Measurements from ENCODE around the gene UMAD1.

The UMAD1 gene

GRCh38 chr7:7851381-7851780 is 210.8 kb downstream of the UMAD1 start:
- H3K9me3 ChIP-seq (ENCODE audit: severe bottlenecking), result peaks cover 1% of the 10 kb centered on the region
- H3K36me3 ChIP-seq (ENCODE audit: low read depth), result no peaks in the 10 kb centered on the region
- no peaks in the 10 kb centered on the region for H3K4me1 ChIP-seq (ENCODE audit: insufficient read depth, poor library complexity, severe bottlenecking)
- no peak for ATAC-seq (ENCODE audit: low read depth)
- H3K27ac ChIP-seq (ENCODE audit: poor library complexity, severe bottlenecking), result no peak overlapping the region
- H3K27me3 ChIP-seq (ENCODE audit: insufficient read depth, poor library complexity, severe bottlenecking), result no peaks in the 10 kb centered on the region
- no peak for TF ChIP-seq CTCF (IDR thresholded peaks at IDR 0.05; ENCODE audit: poor library complexity, severe bottlenecking)
- DNase-seq (ENCODE audit: low spot score), result no peak
- H3K4me3 ChIP-seq (ENCODE audit: severe bottlenecking), result no peak overlapping the region

DNA sequence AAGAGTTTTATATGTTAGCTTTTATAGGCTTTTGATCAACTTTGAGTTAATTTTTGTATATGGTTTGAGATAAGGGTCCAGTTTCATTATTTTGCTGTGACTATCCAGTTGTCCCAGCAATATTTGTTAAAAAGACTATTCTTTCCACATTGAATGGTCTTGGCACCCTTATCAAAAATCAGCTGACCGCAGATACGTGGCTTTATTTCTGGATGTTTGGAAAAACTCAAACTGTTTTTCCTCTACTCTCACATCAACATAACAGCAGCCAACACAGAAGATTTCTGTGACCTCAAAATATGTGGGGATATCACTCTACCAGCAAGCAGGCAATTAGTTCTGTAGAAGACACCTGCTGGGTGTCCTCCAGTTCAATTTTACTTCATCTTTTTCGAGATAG is 211.4 kb downstream of the UMAD1 start:
- DNase-seq (ENCODE audit: low spot score) (no peak), ATAC-seq (ENCODE audit: low read depth) (no peak)
- H3K4me1 ChIP-seq (ENCODE audit: insufficient read depth, poor library complexity, severe bottlenecking), result no peaks in the 10 kb centered on the region
- peaks cover 1% of the 10 kb centered on the region for H3K9me3 ChIP-seq (ENCODE audit: severe bottlenecking)
- TF ChIP-seq CTCF (IDR thresholded peaks at IDR 0.05; ENCODE audit: poor library complexity, severe bottlenecking), result no peak
- H3K4me3 ChIP-seq (ENCODE audit: severe bottlenecking), result no peak overlapping the region
- H3K36me3 ChIP-seq (ENCODE audit: low read depth), result no peaks in the 10 kb centered on the region
- no peaks in the 10 kb centered on the region for H3K27me3 ChIP-seq (ENCODE audit: insufficient read depth, poor library complexity, severe bottlenecking)
- H3K27ac ChIP-seq (ENCODE audit: poor library complexity, severe bottlenecking), result no peak overlapping the region

DNA sequence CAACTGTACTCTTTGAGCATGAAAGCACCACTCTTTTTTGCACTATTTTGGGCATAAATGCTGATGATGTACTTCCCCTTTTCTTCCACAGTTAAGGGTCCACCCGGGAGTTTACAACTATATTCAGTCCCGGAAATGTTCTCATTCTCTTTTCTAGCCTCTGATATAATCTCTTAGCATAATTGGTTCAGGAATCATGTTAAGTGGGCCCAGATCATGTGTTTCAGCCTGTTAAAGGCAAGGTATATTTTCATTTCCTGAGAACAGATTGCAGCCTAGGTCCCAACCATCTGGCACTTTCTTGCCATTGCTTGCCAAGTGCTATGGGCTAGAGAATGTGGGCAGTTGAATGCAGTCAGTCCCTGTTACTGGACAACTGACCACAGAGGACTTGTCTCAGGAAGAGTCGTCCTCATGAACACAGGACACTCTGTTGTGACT is 216.6 kb downstream of the UMAD1 start:
- Histone ChIP-seq H3K36me3 (ENCODE audit: low read depth) (no peaks in the 10 kb centered on the region), H3K9me3 (ENCODE audit: severe bottlenecking) (peaks cover 1% of the 10 kb centered on the region), H3K27me3 (ENCODE audit: insufficient read depth, poor library complexity, severe bottlenecking) (no peaks in the 10 kb centered on the region), H3K27ac (ENCODE audit: poor library complexity, severe bottlenecking) (no peak overlapping the region), H3K4me3 (ENCODE audit: severe bottlenecking) (no peak overlapping the region), H3K4me1 (ENCODE audit: insufficient read depth, poor library complexity, severe bottlenecking) (peaks cover 26% of the 10 kb centered on the region)
- ATAC-seq (ENCODE audit: low read depth), result no peak
- DNase-seq (ENCODE audit: low spot score), result no peak
- no peak for TF ChIP-seq CTCF (IDR thresholded peaks at IDR 0.05; ENCODE audit: poor library complexity, severe bottlenecking)

DNA sequence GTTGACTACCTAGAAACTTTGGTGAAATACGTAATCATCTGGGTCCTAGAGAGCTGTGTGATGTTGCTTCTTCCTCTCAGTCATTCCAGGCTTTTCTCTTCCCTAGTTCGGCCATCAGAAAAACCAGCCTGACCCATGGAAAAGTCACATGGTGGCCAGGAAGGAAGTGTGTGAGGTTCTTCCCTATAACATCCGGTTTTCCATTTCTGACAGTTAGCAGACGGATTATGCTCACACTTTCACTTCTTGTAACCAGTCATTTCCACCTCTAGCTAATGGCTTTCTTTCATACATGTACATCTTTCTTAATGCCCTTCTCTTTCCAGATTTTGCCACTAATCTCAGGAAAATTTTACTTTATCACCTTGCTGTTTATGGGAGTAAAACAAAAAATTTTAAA is 218.0 kb downstream of the UMAD1 start:
- H3K36me3 ChIP-seq (ENCODE audit: low read depth), result no peaks in the 10 kb centered on the region
- no peaks in the 10 kb centered on the region for H3K27me3 ChIP-seq (ENCODE audit: insufficient read depth, poor library complexity, severe bottlenecking)
- no peak overlapping the region for H3K27ac ChIP-seq (ENCODE audit: poor library complexity, severe bottlenecking)
- ATAC-seq (ENCODE audit: low read depth) (no peak), DNase-seq (ENCODE audit: low spot score) (no peak)
- no peak for TF ChIP-seq CTCF (IDR thresholded peaks at IDR 0.05; ENCODE audit: poor library complexity, severe bottlenecking)
- no peak overlapping the region for H3K4me3 ChIP-seq (ENCODE audit: severe bottlenecking)
- peaks cover 1% of the 10 kb centered on the region for H3K9me3 ChIP-seq (ENCODE audit: severe bottlenecking)
- peaks cover 30% of the 10 kb centered on the region for H3K4me1 ChIP-seq (ENCODE audit: insufficient read depth, poor library complexity, severe bottlenecking)

- ATAC-seq (ENCODE audit: low read depth) (no peak), DNase-seq (ENCODE audit: low spot score) (no peak)
- peaks cover 1% of the 10 kb centered on the region for H3K9me3 ChIP-seq (ENCODE audit: severe bottlenecking)
- no peaks in the 10 kb centered on the region for H3K36me3 ChIP-seq (ENCODE audit: low read depth)
- H3K27me3 ChIP-seq (ENCODE audit: insufficient read depth, poor library complexity, severe bottlenecking), result no peaks in the 10 kb centered on the region
- H3K4me3 ChIP-seq (ENCODE audit: severe bottlenecking), result no peak overlapping the region
- no peak for TF ChIP-seq CTCF (IDR thresholded peaks at IDR 0.05; ENCODE audit: poor library complexity, severe bottlenecking)
- H3K27ac ChIP-seq (ENCODE audit: poor library complexity, severe bottlenecking), result no peak overlapping the region
- H3K4me1 ChIP-seq (ENCODE audit: insufficient read depth, poor library complexity, severe bottlenecking), result peaks cover 30% of the 10 kb centered on the region
These were observed 218.9 kb downstream of the UMAD1 start for GRCh38 chr7:7859411-7859810.
